NCI-H345 treated with DMSO at 0.1 percent for 48 hours (cell line): Measurements from ENCODE around the gene GLT6D1.

Source experiments
- DNase-seq: peaks from one replicate; lab custom pipeline; 2025; ENCODE audit not compliant: unreplicated experiment; lab: John Stamatoyannopoulos, UW

The GLT6D1 gene

GRCh38 chr9:135587658-135588057 lies 51.7 kb downstream of the GLT6D1 start:
- DNase-seq = no peak

GRCh38 chr9:135586601-135587109 lies 52.7 kb downstream of the GLT6D1 start:
- no peak for DNase-seq

GRCh38 chr9:135584934-135585333 lies 54.4 kb downstream of the GLT6D1 start:
- no peak for DNase-seq

- no peak for DNase-seq
Observed at GRCh38 chr9:135584371-135584770, 55.0 kb downstream of the GLT6D1 start.

GRCh38 chr9:135583688-135584011 lies 55.7 kb downstream of the GLT6D1 start:
- no peak for DNase-seq

- no peak for DNase-seq
Observed at GRCh38 chr9:135582966-135583687, 56.2 kb downstream of the GLT6D1 start.

- no peak for DNase-seq
Observed at GRCh38 chr9:135582541-135582940, 56.8 kb downstream of the GLT6D1 start.

- DNase-seq = no peak
Observed at GRCh38 chr9:135581636-135582426, 57.5 kb downstream of the GLT6D1 start.

- DNase-seq = no peak
Observed at GRCh38 chr9:135580664-135581380, 58.5 kb downstream of the GLT6D1 start.

- no peak for DNase-seq
Observed at GRCh38 chr9:135579889-135580660, 59.3 kb downstream of the GLT6D1 start.

GRCh38 chr9:135579356-135579755 lies 60.0 kb downstream of the GLT6D1 start:
- no peak for DNase-seq

GRCh38 chr9:135577256-135577655 lies 62.1 kb downstream of the GLT6D1 start:
- no peak for DNase-seq

- no peak for DNase-seq
Observed at GRCh38 chr9:135575995-135576631, 63.2 kb downstream of the GLT6D1 start.

GRCh38 chr9:135574943-135575342 lies 64.4 kb downstream of the GLT6D1 start:
- DNase-seq = no peak

- DNase-seq = no peak
Observed at GRCh38 chr9:135574331-135574730, 65.0 kb downstream of the GLT6D1 start.
